ENCODE measurements around the gene DCAF6. TPM values are rescaled to one million over a fixed set of nuclear protein-coding genes. Genes with fewer than 3 reads are reported as not detected.

Gene DCAF6
- total RNA-seq, 6 experiments from 2014 or later, result 52.5 to 59.4 (median 55.3) TPM

DNA sequence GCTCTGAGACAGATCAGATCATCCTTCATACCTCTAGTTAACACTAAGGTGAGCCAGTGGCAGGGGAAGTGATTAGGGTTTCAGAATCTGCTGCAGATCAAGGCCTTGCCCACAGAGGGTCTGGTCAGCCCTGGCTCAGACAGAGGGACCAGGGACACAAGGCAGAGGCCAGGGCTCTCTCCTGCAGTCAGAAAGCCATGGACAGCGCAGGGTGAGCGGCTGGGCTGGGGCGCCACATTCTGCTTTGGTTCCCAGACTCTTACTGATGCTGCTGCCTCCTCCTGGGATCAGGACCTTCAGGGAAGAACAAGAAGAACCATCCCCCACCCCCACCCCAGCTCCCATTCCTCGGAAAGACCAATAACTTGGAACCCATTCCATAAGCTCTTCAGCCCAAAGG lies 157.1 kb downstream of the DCAF6 start:
- TF ChIP-seq, protein P1, sequence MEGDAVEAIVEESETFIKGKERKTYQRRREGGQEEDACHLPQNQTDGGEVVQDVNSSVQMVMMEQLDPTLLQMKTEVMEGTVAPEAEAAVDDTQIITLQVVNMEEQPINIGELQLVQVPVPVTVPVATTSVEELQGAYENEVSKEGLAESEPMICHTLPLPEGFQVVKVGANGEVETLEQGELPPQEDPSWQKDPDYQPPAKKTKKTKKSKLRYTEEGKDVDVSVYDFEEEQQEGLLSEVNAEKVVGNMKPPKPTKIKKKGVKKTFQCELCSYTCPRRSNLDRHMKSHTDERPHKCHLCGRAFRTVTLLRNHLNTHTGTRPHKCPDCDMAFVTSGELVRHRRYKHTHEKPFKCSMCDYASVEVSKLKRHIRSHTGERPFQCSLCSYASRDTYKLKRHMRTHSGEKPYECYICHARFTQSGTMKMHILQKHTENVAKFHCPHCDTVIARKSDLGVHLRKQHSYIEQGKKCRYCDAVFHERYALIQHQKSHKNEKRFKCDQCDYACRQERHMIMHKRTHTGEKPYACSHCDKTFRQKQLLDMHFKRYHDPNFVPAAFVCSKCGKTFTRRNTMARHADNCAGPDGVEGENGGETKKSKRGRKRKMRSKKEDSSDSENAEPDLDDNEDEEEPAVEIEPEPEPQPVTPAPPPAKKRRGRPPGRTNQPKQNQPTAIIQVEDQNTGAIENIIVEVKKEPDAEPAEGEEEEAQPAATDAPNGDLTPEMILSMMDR (IDR thresholded peaks at IDR 0.05), result no peak
- H3K36me3 Mint-ChIP-seq (ENCODE audit: low read depth), result no peaks in the 10 kb centered on the region; the same call in 1 of the 2 replicates
- peaks cover 1% of the 10 kb centered on the region; the same call in 1 of the 2 replicates for H3K27me3 Mint-ChIP-seq (ENCODE audit: insufficient read depth)
- no peak overlapping the region for H3K27ac Mint-ChIP-seq
- peaks cover 11% of the 10 kb centered on the region for H3K4me1 Mint-ChIP-seq (ENCODE audit: low read depth)
- H3K9me3 Mint-ChIP-seq, result no peaks in the 10 kb centered on the region
- no peak for DNase-seq
- H3K4me3 Mint-ChIP-seq, result no peak overlapping the region

DNA sequence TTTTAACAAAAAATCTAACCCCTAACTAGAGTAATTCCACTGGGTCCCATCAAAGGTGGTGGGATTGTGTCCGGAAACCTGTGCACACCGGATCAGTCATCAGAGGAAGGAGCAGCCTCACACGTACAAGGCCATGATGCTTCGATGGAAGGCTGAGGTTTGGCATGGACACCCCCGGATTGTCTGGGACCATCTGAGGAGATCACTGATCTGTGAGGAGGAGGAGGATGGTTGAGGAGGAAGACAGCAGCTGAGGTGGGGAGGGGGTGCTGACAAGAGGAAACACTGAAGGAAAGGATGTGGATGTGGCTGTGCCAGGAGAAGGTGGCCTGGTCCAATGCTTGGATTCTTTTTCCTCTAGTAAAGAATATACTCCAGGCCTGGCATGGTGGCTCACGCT lies 159.0 kb downstream of the DCAF6 start:
- no peaks in the 10 kb centered on the region for H3K9me3 Mint-ChIP-seq
- H3K36me3 Mint-ChIP-seq (ENCODE audit: low read depth), result no peaks in the 10 kb centered on the region; the same call in 1 of the 2 replicates
- no peak for DNase-seq
- H3K4me1 Mint-ChIP-seq (ENCODE audit: low read depth), result peaks cover 3% of the 10 kb centered on the region
- H3K27me3 Mint-ChIP-seq (ENCODE audit: insufficient read depth), result no peaks in the 10 kb centered on the region; the same call in 1 of the 2 replicates
- TF ChIP-seq, protein P1 (IDR thresholded peaks at IDR 0.05), result no peak
- no peak overlapping the region for H3K4me3 Mint-ChIP-seq
- H3K27ac Mint-ChIP-seq, result no peak overlapping the region

DNA sequence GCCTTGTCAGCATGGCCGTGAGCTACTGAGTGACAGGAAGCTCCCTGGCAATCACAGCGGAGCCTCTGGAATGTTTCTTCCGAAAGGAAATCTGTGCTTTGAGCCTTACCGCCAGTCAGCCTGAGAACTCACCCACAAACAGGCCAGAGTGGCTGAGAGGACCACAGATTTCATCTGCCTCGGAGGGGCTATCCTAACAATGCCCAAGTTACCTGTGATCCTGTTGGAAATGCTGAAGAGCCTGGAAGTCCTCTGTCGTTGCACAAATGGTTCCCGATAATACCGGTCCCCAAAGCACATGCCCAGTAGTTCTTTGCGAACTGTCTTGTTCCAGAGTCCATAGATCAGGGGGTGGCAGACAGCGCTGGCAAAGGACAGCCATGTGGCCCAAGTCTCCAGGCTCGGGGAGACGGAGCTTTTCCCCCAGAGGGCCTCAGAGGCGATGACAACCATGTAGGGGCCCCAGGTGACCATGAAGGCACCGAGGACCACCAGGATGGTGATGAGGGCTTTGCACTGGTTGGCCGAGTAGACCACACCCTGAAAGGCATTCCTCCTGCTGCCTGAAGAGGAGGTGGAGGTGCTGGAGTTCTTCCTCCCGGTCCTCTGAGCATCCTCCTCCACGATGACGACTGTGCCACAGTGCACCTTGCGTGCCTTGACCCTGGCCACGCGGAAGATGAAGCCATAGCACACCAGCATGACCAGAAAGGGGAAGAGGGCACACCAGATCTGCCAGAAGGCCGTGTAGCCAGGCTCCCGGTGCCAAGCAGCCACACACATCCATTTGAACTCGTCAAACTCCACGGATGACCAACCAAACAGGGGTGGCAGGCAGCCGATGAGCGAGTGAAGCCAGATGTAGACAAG lies 160.0 kb downstream of the DCAF6 start:
- Mint-ChIP-seq H3K4me3 (no peak overlapping the region), H3K9me3 (no peaks in the 10 kb centered on the region), H3K27ac (no peak overlapping the region), H3K4me1 (ENCODE audit: low read depth) (peaks cover 5% of the 10 kb centered on the region), H3K36me3 (ENCODE audit: low read depth) (no peaks in the 10 kb centered on the region; the same call in 1 of the 2 replicates), H3K27me3 (ENCODE audit: insufficient read depth) (no peaks in the 10 kb centered on the region; the same call in 1 of the 2 replicates)
- TF ChIP-seq, protein P1 (IDR thresholded peaks at IDR 0.05), result no peak
- no peak for DNase-seq

DNA sequence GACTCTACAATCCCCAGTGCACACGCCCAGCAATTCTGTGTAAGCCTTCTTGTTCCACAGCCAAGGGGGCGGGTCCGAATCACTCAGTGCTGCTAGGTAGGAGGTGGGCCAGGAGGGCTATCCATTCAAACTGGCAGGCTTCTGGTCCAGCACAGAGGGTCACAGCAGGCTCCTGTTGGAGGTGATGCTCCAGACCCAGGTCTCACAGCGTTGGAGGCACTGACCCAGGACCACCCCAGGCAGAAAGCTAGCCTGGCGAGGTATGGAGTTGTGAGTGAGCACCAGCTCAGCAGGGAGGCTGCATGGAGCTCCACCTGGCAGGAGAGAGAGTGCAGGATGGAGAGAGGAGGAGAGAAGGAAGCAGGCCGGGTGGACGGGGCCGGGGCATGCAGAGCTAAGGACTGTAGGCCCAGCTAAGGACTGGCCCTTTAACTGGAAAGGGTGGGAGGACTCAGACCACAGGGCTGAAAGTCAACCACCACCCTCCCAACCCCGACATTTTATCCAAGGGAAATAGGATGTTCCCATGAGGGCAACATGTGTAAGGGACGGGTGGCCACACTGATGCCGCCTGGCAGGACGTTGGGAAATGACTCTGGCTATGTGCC lies 161.5 kb downstream of the DCAF6 start:
- H3K27me3 Mint-ChIP-seq (ENCODE audit: insufficient read depth), result no peaks in the 10 kb centered on the region; the same call in 1 of the 2 replicates
- TF ChIP-seq, protein P1 (IDR thresholded peaks at IDR 0.05), result no peak
- no peaks in the 10 kb centered on the region; the same call in 1 of the 2 replicates for H3K36me3 Mint-ChIP-seq (ENCODE audit: low read depth)
- H3K4me3 Mint-ChIP-seq, result no peak overlapping the region
- no peak overlapping the region for H3K27ac Mint-ChIP-seq
- no peaks in the 10 kb centered on the region for H3K9me3 Mint-ChIP-seq
- no peak for DNase-seq
- H3K4me1 Mint-ChIP-seq (ENCODE audit: low read depth), result peaks cover 5% of the 10 kb centered on the region

DNA sequence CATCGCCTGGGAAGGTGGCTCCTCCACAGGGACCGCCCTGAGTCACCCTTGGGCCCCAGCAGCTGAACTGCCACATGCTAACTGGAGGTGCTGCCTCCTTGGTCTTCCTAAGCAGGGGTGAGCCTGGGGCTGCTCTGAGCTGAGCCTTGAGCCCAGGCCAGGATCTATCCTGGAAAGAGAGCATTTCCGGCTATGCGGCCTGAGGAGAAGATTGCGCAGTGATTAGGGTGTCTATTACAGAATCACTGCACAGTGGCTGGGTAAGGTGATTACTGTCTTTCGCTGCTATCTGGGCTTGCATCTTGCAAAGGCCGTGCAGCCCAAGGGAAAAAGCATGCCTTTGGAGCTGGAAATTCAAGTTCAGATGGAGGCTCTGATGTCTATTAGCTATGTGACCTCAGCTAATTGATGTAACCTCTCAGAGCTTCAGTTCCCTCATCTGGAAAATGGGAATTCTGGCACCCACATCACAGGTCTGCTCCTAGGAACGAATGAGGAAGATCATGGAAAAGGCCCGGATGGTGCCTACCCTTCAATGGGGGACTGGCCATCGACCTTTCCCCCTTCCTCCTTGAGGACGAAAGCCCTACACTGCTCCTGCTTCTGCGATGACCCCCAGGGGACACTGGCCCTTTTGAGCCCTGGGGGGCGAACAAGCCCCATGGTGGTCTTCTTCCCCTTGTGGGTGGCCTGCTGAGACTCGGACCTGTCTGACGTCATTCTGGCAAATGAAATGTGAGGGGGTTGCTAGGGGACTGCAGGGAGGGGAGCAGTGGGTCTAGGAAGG lies 162.2 kb downstream of the DCAF6 start:
- Mint-ChIP-seq H3K9me3 (no peaks in the 10 kb centered on the region), H3K4me1 (ENCODE audit: low read depth) (peaks cover 5% of the 10 kb centered on the region), H3K4me3 (no peak overlapping the region), H3K36me3 (ENCODE audit: low read depth) (no peaks in the 10 kb centered on the region; the same call in 1 of the 2 replicates), H3K27ac (no peak overlapping the region), H3K27me3 (ENCODE audit: insufficient read depth) (no peaks in the 10 kb centered on the region; the same call in 1 of the 2 replicates)
- no peak for DNase-seq
- TF ChIP-seq, protein P1 (IDR thresholded peaks at IDR 0.05), result no peak
